K562 (cell line): ENCODE results near the gene AKR1D1. TPM values are rescaled to one million over a fixed set of nuclear protein-coding genes. Genes with fewer than 3 reads are reported as not detected.

Source experiments
- ATAC-seq: fragments of 200-7000 bp; cut with Tn5 transposase; 3 replicates; pipeline ENCODE4 v1.9.1; 2020; ENCODE audit warnings: moderate library complexity
- BruUV-seq: library from RNA; stranded (reverse); fragments of 400-500 nt; replicated peaks from 2 replicates; lab custom pipeline; 2021; lab: Mats Ljungman, UMichigan
- CTCF ChIA-PET: fragments of 300-600 bp; formaldehyde crosslinking; extraction: SDS; loops from one replicate; lab custom pipeline; 2021; ENCODE audit warnings: low intra/inter-chr PET ratio; lab: Yijun Ruan, JAX
- POLR2A ChIA-PET: fragments of 300-600, 350-650 bp; sonication (Branson Sonifier 250); formaldehyde crosslinking; extraction: SDS; loops from one replicate; lab custom pipeline; 2021; ENCODE audit warnings: antibody characterized with exemption, inconsistent platforms; lab: Yijun Ruan, JAX
- DNase-seq, 4 experiments: peaks; one replicate each; pipeline versions ENCODE4 v3.0.0 to v3.0.0-alpha.2; 2011 to 2018; ENCODE audit warnings: low spot score in 3 of 4, mixed read lengths in 3 of 4; ENCODE audit errors: extremely low read depth in 1 of 4
- FAIRE-seq: peaks from 2 replicates; lab custom pipeline; 2011; peaks lifted over from hg19 to GRCh38; lab: Jason Lieb, UNC
- H2AFZ ChIP-seq: 2 replicates; pipeline ENCODE4 v1.6.0; 2011; ENCODE audit warnings: low read depth, low read length, control low read depth, inconsistent platforms
- H3K27ac ChIP-seq: fragments of 200-600 bp; 3 replicates; pipeline ENCODE4 v1.8.0; 2011; ENCODE audit warnings: low read depth, mild to moderate bottlenecking, control low read depth, inconsistent platforms, low read length, moderate library complexity, mixed read lengths; ENCODE audit errors: extremely low read depth
- H3K27me3 ChIP-seq, 2 experiments: fragments of 300-600 bp in 1 of 2; 2 replicates in 1 of 2; 3 replicates in 1 of 2; pipeline versions ENCODE4 v1.6.0 to v1.8.0; 2011; ENCODE audit warnings: inconsistent platforms in 2 of 2, low read length in 2 of 2, mild to moderate bottlenecking in 1 of 2, mixed read lengths in 1 of 2, moderate library complexity in 1 of 2; ENCODE audit not compliant: control insufficient read depth in 2 of 2, insufficient read depth in 2 of 2
- H3K36me3 ChIP-seq: fragments of 300-600 bp; 3 replicates; pipeline ENCODE4 v1.8.0; 2011; ENCODE audit warnings: mild to moderate bottlenecking, low read length, inconsistent platforms; ENCODE audit not compliant: control insufficient read depth, insufficient read depth
- H3K4me1 ChIP-seq, 2 experiments: fragments of 200-600 bp in 1 of 2; replicated peaks in 1 of 2; 2 replicates in 1 of 2; 3 replicates in 1 of 2; pipeline versions ENCODE4 v1.5.1 to v1.8.0; 2011; ENCODE audit warnings: inconsistent platforms in 2 of 2, low read length in 2 of 2, mild to moderate bottlenecking in 1 of 2, mixed read lengths in 1 of 2, moderate library complexity in 1 of 2; ENCODE audit not compliant: control insufficient read depth in 2 of 2, insufficient read depth in 2 of 2
- H3K4me2 ChIP-seq: 2 replicates; pipeline ENCODE4 v1.6.1; 2011; ENCODE audit warnings: low read length, control low read depth, inconsistent platforms, mixed read lengths; ENCODE audit not compliant: insufficient read depth
- H3K4me3 ChIP-seq: fragments of 200-600 bp; sonication (generic), shearing (Covaris generic); 2 replicates; pipeline ENCODE4 v1.5.1; 2016; ENCODE audit warnings: control low read depth, inconsistent platforms
- H3K79me2 ChIP-seq: fragments of 200-600 bp; 3 replicates; pipeline ENCODE4 v1.8.0; 2011; ENCODE audit warnings: low read length, inconsistent platforms; ENCODE audit not compliant: control insufficient read depth, insufficient read depth
- H3K9ac ChIP-seq, 2 experiments: 2 replicates each; pipeline versions ENCODE4 v1.6.0 to v1.6.1; 2011; ENCODE audit warnings: low read depth in 2 of 2, low read length in 2 of 2, control low read depth in 1 of 2, inconsistent platforms in 1 of 2, mild to moderate bottlenecking in 1 of 2, mixed read lengths in 1 of 2; ENCODE audit not compliant: insufficient read depth in 1 of 2
- H3K9me1 ChIP-seq: one replicate; pipeline ENCODE4 v1.6.0; 2011; ENCODE audit warnings: inconsistent platforms, mild to moderate bottlenecking, low read length, moderate library complexity; ENCODE audit not compliant: control insufficient read depth, insufficient read depth
- H3K9me3 ChIP-seq: replicated peaks from 2 replicates; pipeline ENCODE4 v1.5.1; 2011; ENCODE audit warnings: low read depth, low read length, inconsistent platforms; ENCODE audit not compliant: control insufficient read depth, insufficient read depth
- H4K20me1 ChIP-seq: replicated peaks from 2 replicates; pipeline ENCODE4 v1.6.1; 2011; ENCODE audit warnings: low read length, inconsistent platforms, mixed read lengths; ENCODE audit not compliant: control insufficient read depth, insufficient read depth
- ATF1 ChIP-seq, 2 experiments: fragments of 450-650 bp in 1 of 2; IDR thresholded peaks; 2 replicates each; pipeline ENCODE4 v1.6.1; 2016; ENCODE audit warnings: missing compliant biosample characterization in 1 of 2, missing genetic modification characterization in 1 of 2
- ATF3 ChIP-seq, 2 experiments: fragments of 450-650 bp in 1 of 2; sonication (generic) in 1 of 2; formaldehyde crosslinking in 1 of 2; IDR thresholded peaks in 1 of 2; conservative IDR thresholded peaks in 1 of 2; 2 replicates each; pipeline versions ENCODE4 v1.6.1 to v1.8.1; 2016 to 2023; ENCODE audit warnings: mild to moderate bottlenecking in 2 of 2, moderate library complexity in 2 of 2, inconsistent platforms in 1 of 2, missing genetic modification reagents in 1 of 2
- CEBPB ChIP-seq: fragments of 450-650 bp; IDR thresholded peaks from 2 replicates; pipeline ENCODE4 v1.6.1; 2016; ENCODE audit warnings: missing genetic modification characterization, missing compliant biosample characterization
- CEBPG ChIP-seq, 3 experiments: fragments of 200-800 bp in 1 of 3; sonication (Bioruptor generic) in 1 of 3; sonication (generic) in 1 of 3; formaldehyde crosslinking in 1 of 3; IDR thresholded peaks in 2 of 3; conservative IDR thresholded peaks in 1 of 3; 2 replicates each; pipeline versions ENCODE4 v1.6.1 to v1.8.0; 2016 to 2022; ENCODE audit warnings: missing compliant biosample characterization in 2 of 3, missing genetic modification characterization in 2 of 3, mild to moderate bottlenecking in 1 of 3, missing genetic modification reagents in 1 of 3
- FOSL1 ChIP-seq: fragments of 200-800 bp; sonication (Bioruptor generic); conservative IDR thresholded peaks from 2 replicates; pipeline ENCODE4 v1.6.1; 2016; ENCODE audit warnings: missing genetic modification characterization, missing compliant biosample characterization
- PKNOX1 ChIP-seq: fragments of 450-650 bp; IDR thresholded peaks from 2 replicates; pipeline ENCODE4 v1.6.1; 2016
- POLR3A ChIP-seq: IDR thresholded peaks from 2 replicates; pipeline ENCODE4 v1.6.1; 2011; ENCODE audit warnings: borderline replicate concordance, mild to moderate bottlenecking, moderate library complexity; ENCODE audit not compliant: insufficient read length, insufficient read depth; ENCODE audit errors: extremely low read depth
- WGBS: fragments of 100-300 bp; shearing (Covaris generic); methylation state at CpG from one replicate; pipeline ENCODE4 v1.1.6; 2016; ENCODE audit warnings: low coverage, mixed read lengths; ENCODE audit not compliant: insufficient coverage; ENCODE audit errors: missing lambda C conversion rate; 5-methylcytosine and 5-hydroxymethylcytosine counted together
- in situ Hi-C: fragments of 300-500 bp; cut with MboI; formaldehyde crosslinking; loops from 4 replicates; pipeline ENCODE4 v1.15.0; 2018; ENCODE audit warnings: inconsistent platforms, mixed read lengths
- intact Hi-C: fragments of 100-400 bp; cut with micrococcal nuclease; formaldehyde crosslinking; loops from 2 replicates; pipeline ENCODE4 v1.14.2; 2022
- polyA plus RNA-seq, 8 experiments: library from polyadenylated mRNA; depleted of rRNA in 4 of 8; stranded (reverse) in 5 of 8; unstranded in 3 of 8; fragments of >200 nt; fragmentation: Nextera tagmentation in 2 of 8; fragmentation: Illumina TruSeq in 1 of 8; extraction: Ambion mirVana in 2 of 8; extraction: Trizol in 1 of 8; gene quantifications; 2 replicates each; pipeline versions ENCODE4 v1.2.1 to v1.2.3, GENCODE V29; 2011 to 2014; ENCODE audit warnings: inconsistent platforms in 1 of 8, missing spikeins in 1 of 8
- total RNA-seq, 7 experiments: library from RNA; depleted of rRNA in 6 of 7; stranded (reverse); fragments of >200 nt in 6 of 7; fragmentation: Illumina TruSeq in 2 of 7; extraction: Trizol in 2 of 7; gene quantifications; 2 replicates each; pipeline versions ENCODE4 v1.2.1 to v1.2.3, GENCODE V29; 2011 to 2021; ENCODE audit warnings: low replicate concordance in 1 of 7

Gene AKR1D1
- total and polyA plus RNA-seq, 9 of the 15 experiments (the other 6 are each of a cell fraction or from before 2014, with no cell fraction given): not detected

GRCh38 chr7:138089080-138089901 is 13.0 kb downstream of the AKR1D1 start:
- DNase-seq (no peak), FAIRE-seq (no peak), ATAC-seq (peak; percentile 58)
- H3K9me3 ChIP-seq: no peaks in the 10 kb centered on the region
- H3K79me2 ChIP-seq: no peaks in the 10 kb centered on the region
- H4K20me1 ChIP-seq: no peaks in the 10 kb centered on the region
- in situ Hi-C loops: no loop called here
- H3K36me3 ChIP-seq: no peaks in the 10 kb centered on the region
- BruUV-seq: no TSS peak
- no peak overlapping the region for H2AFZ ChIP-seq
- H3K4me1 ChIP-seq: no peaks in the 10 kb centered on the region
- no peaks in the 10 kb centered on the region for H3K9me1 ChIP-seq
- H3K4me2 ChIP-seq: no peak overlapping the region
- peaks cover 7 to 19% of the 10 kb centered on the region in 2 experiments; a peak in 3 of 5 replicates for H3K27me3 ChIP-seq
- CTCF ChIA-PET: no interaction called here
- no peak overlapping the region for H3K27ac ChIP-seq
- H3K4me3 ChIP-seq: no peak overlapping the region
- intact Hi-C loops: no loop called here
- H3K9ac ChIP-seq: no peak overlapping the region
- POLR2A ChIA-PET: no interaction called here
- TF ChIP-seq FOSL1 (peak; percentile 81), ATF1 (CRISPR knock-in tag; IDR thresholded peaks at IDR 0.05) (no peak), ATF1 (tag; IDR thresholded peaks at IDR 0.05) (no peak), CEBPG (CRISPR knock-in tag; IDR thresholded peaks at IDR 0.05) (peak; percentile 23; the same call in 1 of the 2 replicates), CEBPG (tag; conservative IDR thresholded peaks at IDR 0.05 in 1 of 2, IDR thresholded peaks at IDR 0.05 in 1 of 2) (peak in 1 of 2 experiments; percentile 63; a peak in 3 of 4 replicates), POLR3A (no peak), PKNOX1 (0 out of 2 replicates have a peak, but pooled peaks have one; percentile 6), ATF3 (IDR thresholded peaks at IDR 0.05) (peak; percentile 69), ATF3 (CRISPR knock-in tag; conservative IDR thresholded peaks at IDR 0.05) (no peak), CEBPB (tag) (peak; percentile 59; the same call in 1 of the 2 replicates)
- WGBS: 11% methylated on average over 9 of the region's 9 CpGs
